ENCODE results near the gene UBE2D1.

GRCh38 chr10:58394471-58394870 is 59.7 kb downstream of the UBE2D1 start:
- TF ChIP-seq, protein P1, sequence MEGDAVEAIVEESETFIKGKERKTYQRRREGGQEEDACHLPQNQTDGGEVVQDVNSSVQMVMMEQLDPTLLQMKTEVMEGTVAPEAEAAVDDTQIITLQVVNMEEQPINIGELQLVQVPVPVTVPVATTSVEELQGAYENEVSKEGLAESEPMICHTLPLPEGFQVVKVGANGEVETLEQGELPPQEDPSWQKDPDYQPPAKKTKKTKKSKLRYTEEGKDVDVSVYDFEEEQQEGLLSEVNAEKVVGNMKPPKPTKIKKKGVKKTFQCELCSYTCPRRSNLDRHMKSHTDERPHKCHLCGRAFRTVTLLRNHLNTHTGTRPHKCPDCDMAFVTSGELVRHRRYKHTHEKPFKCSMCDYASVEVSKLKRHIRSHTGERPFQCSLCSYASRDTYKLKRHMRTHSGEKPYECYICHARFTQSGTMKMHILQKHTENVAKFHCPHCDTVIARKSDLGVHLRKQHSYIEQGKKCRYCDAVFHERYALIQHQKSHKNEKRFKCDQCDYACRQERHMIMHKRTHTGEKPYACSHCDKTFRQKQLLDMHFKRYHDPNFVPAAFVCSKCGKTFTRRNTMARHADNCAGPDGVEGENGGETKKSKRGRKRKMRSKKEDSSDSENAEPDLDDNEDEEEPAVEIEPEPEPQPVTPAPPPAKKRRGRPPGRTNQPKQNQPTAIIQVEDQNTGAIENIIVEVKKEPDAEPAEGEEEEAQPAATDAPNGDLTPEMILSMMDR (IDR thresholded peaks at IDR 0.05): no peak
- no peak for TF ChIP-seq POLR2A (IDR thresholded peaks at IDR 0.05)

Measured in body of pancreas (tissue), 4 donors.